ENCODE results near the gene TBCK.

Gene TBCK

DNA sequence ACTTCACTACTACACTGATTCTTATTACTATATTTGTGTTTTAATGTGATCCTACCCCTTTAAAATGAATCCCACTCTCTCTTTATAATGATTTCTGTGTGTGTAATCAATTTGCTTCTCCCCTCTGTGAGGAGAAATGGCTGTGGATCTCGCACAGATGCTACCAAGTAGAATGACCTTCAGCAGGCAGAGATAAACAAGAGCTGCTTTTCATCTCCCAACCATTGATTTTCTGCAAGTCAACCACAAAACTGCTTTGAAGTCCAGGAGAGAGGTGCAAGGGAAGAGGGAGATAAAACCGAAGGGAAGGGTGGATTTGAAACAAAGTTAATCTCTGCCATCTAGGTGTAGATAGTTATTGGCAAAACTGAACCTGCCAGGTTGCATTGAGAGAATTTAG, 279.2 kb downstream of the TBCK start:
- Histone ChIP-seq H3K9me3 (ENCODE audit: control insufficient read depth, low read length) (peaks cover 5% of the 10 kb centered on the region), H3K36me3 (ENCODE audit: control insufficient read depth, insufficient read depth, low read length, severe bottlenecking) (no peaks in the 10 kb centered on the region), H3K4me1 (ENCODE audit: control insufficient read depth, insufficient read depth, low read length) (peaks cover 22% of the 10 kb centered on the region), H3K9ac (ENCODE audit: low read length) (no peak overlapping the region), H3K4me3 (ENCODE audit: low read length) (no peak overlapping the region), H3K27me3 (replicated peaks; ENCODE audit: control insufficient read depth, insufficient read depth, low read length) (no peaks in the 10 kb centered on the region)
- no peak for DNase-seq (ENCODE audit: low read depth)

DNA sequence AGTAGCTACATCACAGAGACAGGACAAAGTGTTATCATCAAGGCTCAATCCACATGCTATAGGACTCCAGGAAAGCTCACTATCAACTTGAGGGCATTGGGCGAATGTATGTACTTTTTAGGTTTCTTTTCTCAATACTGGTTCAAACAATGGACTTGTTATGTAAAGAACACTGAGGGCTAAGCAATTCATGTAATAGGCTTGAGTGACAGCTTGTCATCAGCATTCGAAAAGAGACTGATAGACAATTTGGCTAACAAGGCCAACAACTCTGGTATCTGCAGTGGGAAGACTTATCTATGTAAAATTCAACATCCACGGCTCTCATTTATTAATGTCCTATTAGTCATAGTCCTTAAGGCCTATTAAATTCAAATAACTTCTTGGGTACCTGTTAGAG, 279.7 kb downstream of the TBCK start:
- H3K9ac ChIP-seq (ENCODE audit: low read length): no peak overlapping the region
- no peaks in the 10 kb centered on the region for H3K27me3 ChIP-seq (replicated peaks; ENCODE audit: control insufficient read depth, insufficient read depth, low read length)
- no peak for DNase-seq (ENCODE audit: low read depth)
- H3K4me3 ChIP-seq (ENCODE audit: low read length): no peak overlapping the region
- H3K36me3 ChIP-seq (ENCODE audit: control insufficient read depth, insufficient read depth, low read length, severe bottlenecking): no peaks in the 10 kb centered on the region
- peaks cover 6% of the 10 kb centered on the region for H3K9me3 ChIP-seq (ENCODE audit: control insufficient read depth, low read length)
- peaks cover 22% of the 10 kb centered on the region for H3K4me1 ChIP-seq (ENCODE audit: control insufficient read depth, insufficient read depth, low read length)

DNA sequence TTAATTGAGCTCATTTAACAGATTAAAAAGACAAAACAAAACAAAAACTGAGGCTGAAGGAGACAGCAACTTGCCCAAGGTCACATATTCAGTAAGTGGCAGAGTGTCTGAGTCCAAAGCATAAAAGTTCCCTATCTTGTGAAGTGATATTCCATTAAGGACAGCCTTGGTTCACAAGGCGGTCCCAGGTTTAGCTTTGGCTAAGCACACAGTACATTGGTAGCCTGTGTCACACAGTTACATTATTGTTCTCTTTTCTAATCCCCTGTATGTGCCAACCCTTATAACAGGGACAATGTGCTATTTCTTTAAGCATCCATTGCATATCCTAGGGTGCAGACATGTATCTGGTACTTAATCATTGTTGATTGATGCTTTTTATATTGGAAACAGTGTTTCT, 280.8 kb downstream of the TBCK start:
- H3K9ac ChIP-seq (ENCODE audit: low read length): no peak overlapping the region
- peaks cover 14% of the 10 kb centered on the region for H3K9me3 ChIP-seq (ENCODE audit: control insufficient read depth, low read length)
- no peaks in the 10 kb centered on the region for H3K27me3 ChIP-seq (replicated peaks; ENCODE audit: control insufficient read depth, insufficient read depth, low read length)
- no peaks in the 10 kb centered on the region for H3K36me3 ChIP-seq (ENCODE audit: control insufficient read depth, insufficient read depth, low read length, severe bottlenecking)
- DNase-seq (ENCODE audit: low read depth): no peak
- H3K4me1 ChIP-seq (ENCODE audit: control insufficient read depth, insufficient read depth, low read length): peaks cover 12% of the 10 kb centered on the region
- H3K4me3 ChIP-seq (ENCODE audit: low read length): no peak overlapping the region

DNA sequence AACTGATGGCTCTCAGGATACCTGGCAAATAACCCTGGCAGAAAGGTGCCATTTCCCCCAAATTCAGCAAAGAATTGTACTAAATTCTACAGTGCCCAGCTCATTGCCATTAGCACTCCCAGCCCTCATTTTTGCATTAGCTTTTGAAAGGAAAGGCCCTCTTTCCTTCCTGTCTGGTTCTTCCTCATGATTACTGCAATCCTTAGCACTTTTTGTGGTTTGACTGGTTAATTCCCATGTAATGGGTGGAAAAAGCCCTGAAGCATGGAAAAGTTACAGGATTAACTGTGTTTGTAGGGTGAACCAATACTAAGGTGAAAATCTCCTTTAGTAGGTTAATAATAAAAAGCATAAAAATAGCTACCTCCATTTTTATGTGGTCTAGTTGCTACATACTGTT, 281.3 kb downstream of the TBCK start:
- Histone ChIP-seq H3K36me3 (ENCODE audit: control insufficient read depth, insufficient read depth, low read length, severe bottlenecking) (no peaks in the 10 kb centered on the region), H3K4me1 (ENCODE audit: control insufficient read depth, insufficient read depth, low read length) (peaks cover 12% of the 10 kb centered on the region), H3K9me3 (ENCODE audit: control insufficient read depth, low read length) (peaks cover 14% of the 10 kb centered on the region), H3K27me3 (replicated peaks; ENCODE audit: control insufficient read depth, insufficient read depth, low read length) (no peaks in the 10 kb centered on the region), H3K4me3 (ENCODE audit: low read length) (no peak overlapping the region), H3K9ac (ENCODE audit: low read length) (no peak overlapping the region)
- no peak for DNase-seq (ENCODE audit: low read depth)

DNA sequence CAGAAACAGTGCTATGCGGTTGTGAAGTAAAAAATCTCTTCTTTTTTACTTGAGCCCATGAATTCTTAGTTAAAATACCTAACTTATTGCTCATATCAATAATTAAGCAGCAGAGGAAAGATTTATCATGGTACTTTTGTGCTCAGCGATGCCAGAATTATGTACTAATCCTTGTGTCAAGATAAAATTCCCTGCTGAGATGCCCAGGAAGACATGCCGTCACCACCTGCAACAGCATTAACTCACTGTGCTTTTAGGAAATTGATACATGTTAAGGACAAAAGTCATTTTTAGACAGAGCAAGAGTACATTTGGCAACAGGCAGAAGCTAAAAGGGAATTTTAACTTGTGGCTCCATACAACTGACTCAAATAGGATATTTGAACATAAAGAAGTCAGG, 281.8 kb downstream of the TBCK start:
- Histone ChIP-seq H3K36me3 (ENCODE audit: control insufficient read depth, insufficient read depth, low read length, severe bottlenecking) (no peaks in the 10 kb centered on the region), H3K9me3 (ENCODE audit: control insufficient read depth, low read length) (peaks cover 17% of the 10 kb centered on the region), H3K27me3 (replicated peaks; ENCODE audit: control insufficient read depth, insufficient read depth, low read length) (no peaks in the 10 kb centered on the region), H3K4me1 (ENCODE audit: control insufficient read depth, insufficient read depth, low read length) (peaks cover 12% of the 10 kb centered on the region), H3K9ac (ENCODE audit: low read length) (no peak overlapping the region), H3K4me3 (ENCODE audit: low read length) (no peak overlapping the region)
- DNase-seq (ENCODE audit: low read depth): peak; percentile 7

DNA sequence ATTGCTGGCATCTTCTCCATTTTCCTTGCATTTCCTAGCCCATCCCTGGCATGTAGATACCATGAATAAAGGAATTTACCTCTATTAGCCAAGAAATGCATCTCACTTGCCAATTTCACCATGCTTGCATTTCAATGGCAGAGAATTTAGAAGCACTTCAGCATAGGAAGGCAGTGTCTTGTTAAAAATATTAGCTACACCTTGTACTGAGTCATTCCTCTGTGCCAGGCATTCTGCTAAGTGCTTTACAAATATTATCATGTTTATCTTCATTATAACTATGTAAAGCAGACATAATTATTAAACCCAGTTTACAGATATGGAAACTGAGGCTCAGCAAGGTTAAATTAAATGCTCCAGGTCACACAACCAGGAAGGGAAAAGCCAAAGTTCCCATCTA, 282.5 kb downstream of the TBCK start:
- DNase-seq (ENCODE audit: low read depth): no peak
- Histone ChIP-seq H3K9me3 (ENCODE audit: control insufficient read depth, low read length) (peaks cover 17% of the 10 kb centered on the region), H3K27me3 (replicated peaks; ENCODE audit: control insufficient read depth, insufficient read depth, low read length) (no peaks in the 10 kb centered on the region), H3K9ac (ENCODE audit: low read length) (no peak overlapping the region), H3K36me3 (ENCODE audit: control insufficient read depth, insufficient read depth, low read length, severe bottlenecking) (no peaks in the 10 kb centered on the region), H3K4me3 (ENCODE audit: low read length) (no peak overlapping the region), H3K4me1 (ENCODE audit: control insufficient read depth, insufficient read depth, low read length) (peaks cover 12% of the 10 kb centered on the region)

DNA sequence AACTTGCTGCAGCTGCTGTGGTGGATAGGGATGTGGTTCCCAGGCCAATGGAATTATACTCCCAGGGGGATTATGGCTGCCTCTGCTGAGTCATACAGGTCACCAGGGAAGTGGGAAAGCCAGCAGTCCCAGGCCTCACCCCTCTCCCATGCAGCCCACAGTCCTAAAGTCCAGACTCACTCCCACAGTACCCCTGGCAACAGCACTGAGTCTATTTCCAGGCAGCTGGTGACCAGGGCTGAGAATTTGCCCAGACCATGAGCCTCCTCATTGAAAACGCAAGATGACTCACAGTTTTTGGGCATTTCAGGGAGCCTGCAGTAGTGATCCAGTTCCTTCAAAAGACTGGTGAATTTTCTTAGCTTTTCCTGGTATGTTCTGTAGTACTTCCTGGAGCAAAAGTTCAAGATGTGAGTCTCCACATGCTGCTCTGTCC, 283.1 kb downstream of the TBCK start:
- peaks cover 17% of the 10 kb centered on the region for H3K9me3 ChIP-seq (ENCODE audit: control insufficient read depth, low read length)
- H3K36me3 ChIP-seq (ENCODE audit: control insufficient read depth, insufficient read depth, low read length, severe bottlenecking): no peaks in the 10 kb centered on the region
- peaks cover 12% of the 10 kb centered on the region for H3K4me1 ChIP-seq (ENCODE audit: control insufficient read depth, insufficient read depth, low read length)
- no peak overlapping the region for H3K9ac ChIP-seq (ENCODE audit: low read length)
- H3K4me3 ChIP-seq (ENCODE audit: low read length): no peak overlapping the region
- no peaks in the 10 kb centered on the region for H3K27me3 ChIP-seq (replicated peaks; ENCODE audit: control insufficient read depth, insufficient read depth, low read length)
- DNase-seq (ENCODE audit: low read depth): no peak

DNA sequence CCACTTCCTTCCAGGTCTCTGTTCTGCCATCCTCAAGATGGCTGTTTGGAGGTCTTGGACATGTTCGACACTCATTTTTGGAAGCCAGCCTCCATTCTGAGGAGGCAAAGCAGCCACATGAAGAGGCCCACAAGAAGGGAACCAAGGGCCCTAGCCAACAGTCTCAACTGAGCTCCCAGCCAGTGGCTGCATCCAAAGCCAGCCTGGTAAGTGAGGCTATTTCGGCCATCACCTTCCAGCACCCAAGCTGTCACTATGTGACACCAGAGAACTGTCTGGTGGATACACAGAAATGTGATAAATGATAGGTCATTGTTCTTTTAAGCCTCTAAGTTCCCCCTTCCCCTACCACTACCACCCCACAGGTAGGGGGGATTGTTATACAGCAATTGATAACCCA, 293.6 kb downstream of the TBCK start:
- Histone ChIP-seq H3K27me3 (replicated peaks; ENCODE audit: control insufficient read depth, insufficient read depth, low read length) (no peaks in the 10 kb centered on the region), H3K9ac (ENCODE audit: low read length) (no peak overlapping the region), H3K36me3 (ENCODE audit: control insufficient read depth, insufficient read depth, low read length, severe bottlenecking) (no peaks in the 10 kb centered on the region), H3K4me1 (ENCODE audit: control insufficient read depth, insufficient read depth, low read length) (peaks cover 11% of the 10 kb centered on the region), H3K9me3 (ENCODE audit: control insufficient read depth, low read length) (peaks cover 2% of the 10 kb centered on the region), H3K4me3 (ENCODE audit: low read length) (no peak overlapping the region)
- no peak for DNase-seq (ENCODE audit: low read depth)

DNA sequence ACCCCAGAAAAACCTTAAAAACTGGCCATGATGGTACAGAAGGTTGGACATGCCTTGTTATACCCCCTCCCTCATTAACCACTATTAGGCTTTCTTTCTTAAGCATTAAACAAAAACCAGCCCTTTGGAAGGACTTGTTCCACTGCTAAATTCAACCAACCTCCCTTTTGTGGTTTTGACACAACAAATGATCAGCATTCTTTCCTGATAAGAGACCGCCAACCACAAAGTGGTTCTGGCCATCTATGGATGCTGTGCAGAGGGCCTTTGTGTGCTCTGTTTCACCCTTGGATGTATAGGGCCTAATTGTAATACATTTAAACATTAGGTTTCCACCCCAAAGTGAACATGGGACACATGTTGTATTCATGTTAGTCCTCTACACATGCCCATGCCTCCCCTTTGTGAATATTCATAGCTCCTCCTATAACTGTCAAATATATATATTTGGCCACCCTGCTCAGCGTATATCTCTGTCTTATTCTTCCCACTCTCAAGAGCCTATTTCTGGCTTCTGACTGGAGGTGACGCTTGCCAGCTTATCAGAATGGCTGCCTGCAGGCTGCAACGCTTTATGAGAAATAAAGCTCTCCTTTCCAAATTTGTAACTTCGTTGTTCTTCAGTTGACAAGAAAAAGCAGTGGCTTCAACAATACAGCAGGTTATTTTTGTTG, 294.1 kb downstream of the TBCK start:
- no peak for DNase-seq (ENCODE audit: low read depth)
- H3K36me3 ChIP-seq (ENCODE audit: control insufficient read depth, insufficient read depth, low read length, severe bottlenecking): no peaks in the 10 kb centered on the region
- no peak overlapping the region for H3K9ac ChIP-seq (ENCODE audit: low read length)
- no peaks in the 10 kb centered on the region for H3K27me3 ChIP-seq (replicated peaks; ENCODE audit: control insufficient read depth, insufficient read depth, low read length)
- peaks cover 11% of the 10 kb centered on the region for H3K4me1 ChIP-seq (ENCODE audit: control insufficient read depth, insufficient read depth, low read length)
- no peaks in the 10 kb centered on the region for H3K9me3 ChIP-seq (ENCODE audit: control insufficient read depth, low read length)
- H3K4me3 ChIP-seq (ENCODE audit: low read length): no peak overlapping the region

DNA sequence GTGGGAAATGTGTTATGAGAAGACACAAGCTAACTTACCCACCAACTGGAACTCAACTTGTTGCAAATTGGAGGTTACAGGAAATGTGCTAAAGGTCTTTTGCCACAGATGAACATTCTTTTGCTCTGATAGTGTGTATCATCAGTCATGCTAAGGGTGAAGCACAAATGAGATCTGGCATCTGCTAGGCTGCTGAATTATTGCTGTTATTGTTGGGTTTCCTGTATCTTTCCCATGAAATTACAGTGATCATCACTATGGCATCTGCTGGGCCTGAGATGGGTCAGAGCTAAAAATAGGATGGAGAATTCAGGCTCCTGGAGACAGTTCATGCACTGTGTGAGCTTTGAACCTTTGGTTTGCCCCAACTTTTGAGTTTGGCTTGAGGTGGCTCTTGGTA, 296.2 kb downstream of the TBCK start:
- DNase-seq (ENCODE audit: low read depth): peak; percentile 6
- no peaks in the 10 kb centered on the region for H3K27me3 ChIP-seq (replicated peaks; ENCODE audit: control insufficient read depth, insufficient read depth, low read length)
- no peak overlapping the region for H3K9ac ChIP-seq (ENCODE audit: low read length)
- H3K4me1 ChIP-seq (ENCODE audit: control insufficient read depth, insufficient read depth, low read length): peaks cover 11% of the 10 kb centered on the region
- H3K4me3 ChIP-seq (ENCODE audit: low read length): no peak overlapping the region
- no peaks in the 10 kb centered on the region for H3K36me3 ChIP-seq (ENCODE audit: control insufficient read depth, insufficient read depth, low read length, severe bottlenecking)
- peaks cover 13% of the 10 kb centered on the region for H3K9me3 ChIP-seq (ENCODE audit: control insufficient read depth, low read length)

DNA sequence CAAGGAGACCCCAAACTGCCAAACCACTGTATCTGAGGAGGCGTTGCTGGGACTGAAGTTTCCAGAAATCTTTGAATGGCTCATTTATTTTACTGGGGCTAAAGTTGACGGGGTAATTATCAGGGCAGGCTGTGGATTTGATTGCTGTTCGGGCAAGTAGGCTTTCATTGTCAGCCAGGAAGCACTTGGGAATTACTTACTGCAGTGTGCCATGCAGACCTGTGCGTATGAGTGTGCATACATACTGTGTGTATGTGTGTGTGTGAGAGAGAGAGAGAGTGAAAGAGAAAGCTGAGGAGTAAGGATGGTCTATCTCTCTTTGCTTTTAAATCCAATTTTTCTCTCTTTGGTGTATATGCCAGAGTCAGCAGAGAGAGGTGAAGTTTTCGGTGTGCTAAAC, 298.0 kb downstream of the TBCK start:
- no peak for DNase-seq (ENCODE audit: low read depth)
- no peak overlapping the region for H3K4me3 ChIP-seq (ENCODE audit: low read length)
- peaks cover 15% of the 10 kb centered on the region for H3K9me3 ChIP-seq (ENCODE audit: control insufficient read depth, low read length)
- no peak overlapping the region for H3K9ac ChIP-seq (ENCODE audit: low read length)
- H3K27me3 ChIP-seq (replicated peaks; ENCODE audit: control insufficient read depth, insufficient read depth, low read length): no peaks in the 10 kb centered on the region
- no peaks in the 10 kb centered on the region for H3K36me3 ChIP-seq (ENCODE audit: control insufficient read depth, insufficient read depth, low read length, severe bottlenecking)
- H3K4me1 ChIP-seq (ENCODE audit: control insufficient read depth, insufficient read depth, low read length): peaks cover 11% of the 10 kb centered on the region

DNA sequence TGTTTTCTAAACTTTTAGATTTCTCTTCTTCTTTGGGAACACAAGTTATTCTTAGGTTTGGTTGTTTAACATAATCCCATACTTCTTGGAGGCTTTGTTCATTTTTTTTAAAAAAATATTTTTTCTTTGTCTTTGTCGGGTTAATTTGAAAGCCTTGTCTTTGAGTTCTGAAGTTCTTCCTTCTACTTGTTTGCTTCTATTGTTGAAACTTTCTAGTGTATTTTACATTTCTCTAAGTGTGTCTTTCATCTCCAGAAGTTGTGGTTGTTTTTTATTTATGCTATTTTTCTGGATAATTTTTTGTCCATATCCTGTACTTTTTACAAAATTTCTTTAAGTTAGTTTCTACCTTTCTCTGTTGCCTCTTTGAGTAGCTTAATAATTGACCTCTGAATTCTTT, 304.6 kb downstream of the TBCK start:
- H3K36me3 ChIP-seq (ENCODE audit: control insufficient read depth, insufficient read depth, low read length, severe bottlenecking): no peaks in the 10 kb centered on the region
- no peaks in the 10 kb centered on the region for H3K4me1 ChIP-seq (ENCODE audit: control insufficient read depth, insufficient read depth, low read length)
- no peaks in the 10 kb centered on the region for H3K27me3 ChIP-seq (replicated peaks; ENCODE audit: control insufficient read depth, insufficient read depth, low read length)
- peaks cover 31% of the 10 kb centered on the region for H3K9me3 ChIP-seq (ENCODE audit: control insufficient read depth, low read length)
- DNase-seq (ENCODE audit: low read depth): no peak
- no peak overlapping the region for H3K9ac ChIP-seq (ENCODE audit: low read length)
- no peak overlapping the region for H3K4me3 ChIP-seq (ENCODE audit: low read length)
